Upper lobe of right lung (tissue), 1 donor: Measurements from ENCODE around the gene SCAP. TPM values are rescaled to one million over a fixed set of nuclear protein-coding genes. Genes with fewer than 3 reads are reported as not detected.

Source experiments
- ATAC-seq: fragments of 200-7000 bp; cut with Tn5 transposase; one replicate; pipeline ENCODE4 v1.9.1; 2020; ENCODE audit warnings: mild to moderate bottlenecking, moderate library complexity
- DNase-seq: peaks from one replicate; pipeline ENCODE4 v3.0.0-alpha.2; 2020
- H3K27ac ChIP-seq: fragments of 200-600 bp; one replicate; pipeline ENCODE4 v1.8.0; 2022
- H3K27me3 ChIP-seq: fragments of 200-600 bp; one replicate; pipeline ENCODE4 v1.8.0; 2022; ENCODE audit warnings: mild to moderate bottlenecking
- H3K36me3 ChIP-seq: fragments of 200-600 bp; one replicate; pipeline ENCODE4 v1.8.0; 2022
- H3K4me1 ChIP-seq: fragments of 200-600 bp; one replicate; pipeline ENCODE4 v1.8.0; 2022
- H3K4me3 ChIP-seq: fragments of 200-600 bp; one replicate; pipeline ENCODE4 v1.8.0; 2022; ENCODE audit warnings: mild to moderate bottlenecking
- H3K9me3 ChIP-seq: fragments of 200-600 bp; one replicate; pipeline ENCODE4 v1.8.0; 2022
- intact Hi-C: fragments of 100-400 bp; cut with DNase I; formaldehyde crosslinking; loops from one replicate; pipeline ENCODE4 v1.11.0; 2022
- total RNA-seq: library from RNA; stranded (reverse); fragmentation: NEBNext Ultra II Directional; extraction: Animal tissue kit (Norgen Biotek cat#: 25700); gene quantifications from one replicate; pipeline ENCODE4 v1.2.1, GENCODE V29; 2021
- TF ChIP-seq, protein P1 (sequence below): fragments of 200-600 bp; IDR thresholded peaks from one replicate; pipeline ENCODE4 v1.8.0; 2022; ENCODE audit warnings: antibody characterized with exemption
- donor health status: DM: no; HTN: yes; CAD: no; lungs with severe emphysema.

Gene SCAP
- total RNA-seq, 1 donor from 2014 or later, result 66.5 TPM

DNA sequence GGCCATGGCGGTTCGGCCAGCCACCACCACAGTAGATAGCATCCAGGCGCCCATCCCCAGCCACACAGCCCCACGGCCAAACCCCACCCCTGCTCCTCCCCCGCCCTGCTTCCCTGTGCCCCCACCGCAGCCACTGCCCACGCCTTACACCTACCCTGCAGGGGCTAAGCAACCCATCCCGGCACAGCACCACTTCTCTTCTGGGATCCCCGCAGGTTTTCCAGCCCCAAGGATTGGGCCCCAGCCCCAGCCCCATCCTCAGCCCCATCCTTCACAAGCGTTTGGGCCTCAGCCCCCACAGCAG, 65.4 kb downstream of the SCAP start:
- intact Hi-C loops, result no loop called here
- no peak for DNase-seq
- Histone ChIP-seq H3K36me3 (peaks cover 91% of the 10 kb centered on the region), H3K9me3 (no peaks in the 10 kb centered on the region), H3K27ac (no peak overlapping the region), H3K4me1 (no peaks in the 10 kb centered on the region), H3K4me3 (no peak overlapping the region), H3K27me3 (no peaks in the 10 kb centered on the region)
- ATAC-seq, result no peak
- TF ChIP-seq, protein P1, sequence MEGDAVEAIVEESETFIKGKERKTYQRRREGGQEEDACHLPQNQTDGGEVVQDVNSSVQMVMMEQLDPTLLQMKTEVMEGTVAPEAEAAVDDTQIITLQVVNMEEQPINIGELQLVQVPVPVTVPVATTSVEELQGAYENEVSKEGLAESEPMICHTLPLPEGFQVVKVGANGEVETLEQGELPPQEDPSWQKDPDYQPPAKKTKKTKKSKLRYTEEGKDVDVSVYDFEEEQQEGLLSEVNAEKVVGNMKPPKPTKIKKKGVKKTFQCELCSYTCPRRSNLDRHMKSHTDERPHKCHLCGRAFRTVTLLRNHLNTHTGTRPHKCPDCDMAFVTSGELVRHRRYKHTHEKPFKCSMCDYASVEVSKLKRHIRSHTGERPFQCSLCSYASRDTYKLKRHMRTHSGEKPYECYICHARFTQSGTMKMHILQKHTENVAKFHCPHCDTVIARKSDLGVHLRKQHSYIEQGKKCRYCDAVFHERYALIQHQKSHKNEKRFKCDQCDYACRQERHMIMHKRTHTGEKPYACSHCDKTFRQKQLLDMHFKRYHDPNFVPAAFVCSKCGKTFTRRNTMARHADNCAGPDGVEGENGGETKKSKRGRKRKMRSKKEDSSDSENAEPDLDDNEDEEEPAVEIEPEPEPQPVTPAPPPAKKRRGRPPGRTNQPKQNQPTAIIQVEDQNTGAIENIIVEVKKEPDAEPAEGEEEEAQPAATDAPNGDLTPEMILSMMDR, result no peak

DNA sequence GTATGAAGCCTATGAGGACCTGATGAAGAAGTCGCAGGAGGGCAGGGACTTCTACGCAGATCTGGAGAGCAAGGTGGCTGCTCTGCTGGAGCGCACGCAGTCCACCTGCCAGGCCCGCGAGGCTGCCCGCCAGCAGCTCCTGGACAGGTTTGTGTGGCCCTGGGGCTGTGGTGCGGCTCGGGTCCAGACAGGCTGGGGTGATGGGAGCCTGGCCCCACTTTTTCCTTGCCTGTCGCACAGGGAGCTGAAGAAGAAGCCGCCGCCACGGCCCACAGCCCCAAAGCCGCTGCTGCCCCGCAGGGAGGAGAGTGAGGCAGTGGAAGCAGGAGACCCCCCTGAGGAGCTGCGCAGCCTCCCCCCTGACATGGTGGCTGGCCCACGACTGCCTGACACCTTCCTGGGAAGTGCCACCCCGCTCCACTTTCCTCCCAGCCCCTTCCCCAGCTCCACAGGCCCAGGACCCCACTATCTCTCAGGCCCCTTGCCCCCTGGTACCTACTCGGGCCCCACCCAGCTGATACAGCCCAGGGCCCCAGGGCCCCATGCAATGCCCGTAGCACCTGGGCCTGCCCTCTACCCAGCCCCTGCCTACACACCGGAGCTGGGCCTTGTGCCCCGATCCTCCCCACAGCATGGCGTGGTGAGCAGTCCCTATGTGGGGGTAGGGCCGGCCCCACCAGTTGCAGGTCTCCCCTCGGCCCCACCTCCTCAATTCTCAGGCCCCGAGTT, 65.9 kb downstream of the SCAP start:
- H3K27ac ChIP-seq, result no peak overlapping the region
- no peaks in the 10 kb centered on the region for H3K9me3 ChIP-seq
- TF ChIP-seq, protein P1, result no peak
- peaks cover 4% of the 10 kb centered on the region for H3K4me1 ChIP-seq
- no peak for DNase-seq
- intact Hi-C loops, result no loop called here
- H3K4me3 ChIP-seq, result no peak overlapping the region
- H3K36me3 ChIP-seq, result peaks cover 86% of the 10 kb centered on the region
- H3K27me3 ChIP-seq, result no peaks in the 10 kb centered on the region
- no peak for ATAC-seq

DNA sequence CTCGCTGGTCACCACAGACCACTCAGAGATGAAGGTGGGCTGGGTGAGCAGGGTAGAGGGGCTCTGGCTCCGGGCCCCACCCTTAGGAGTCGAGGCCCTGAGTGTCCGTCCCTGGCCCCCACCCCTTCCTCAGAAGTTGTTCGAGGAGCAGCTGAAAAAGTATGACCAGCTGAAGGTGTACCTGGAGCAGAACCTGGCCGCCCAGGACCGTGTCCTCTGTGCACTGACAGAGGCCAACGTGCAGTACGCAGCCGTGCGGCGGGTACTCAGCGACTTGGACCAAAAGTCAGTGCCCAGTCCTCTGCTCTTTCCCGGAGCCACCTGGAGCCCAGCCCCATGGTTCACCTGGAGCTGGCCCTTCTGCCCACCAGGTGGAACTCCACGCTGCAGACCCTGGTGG, 66.5 kb downstream of the SCAP start:
- Histone ChIP-seq H3K36me3 (peaks cover 81% of the 10 kb centered on the region), H3K27ac (no peak overlapping the region), H3K27me3 (no peaks in the 10 kb centered on the region), H3K4me1 (peaks cover 9% of the 10 kb centered on the region), H3K4me3 (no peak overlapping the region), H3K9me3 (no peaks in the 10 kb centered on the region)
- intact Hi-C loops, result no loop called here
- ATAC-seq, result no peak
- TF ChIP-seq, protein P1, result no peak
- DNase-seq, result no peak

DNA sequence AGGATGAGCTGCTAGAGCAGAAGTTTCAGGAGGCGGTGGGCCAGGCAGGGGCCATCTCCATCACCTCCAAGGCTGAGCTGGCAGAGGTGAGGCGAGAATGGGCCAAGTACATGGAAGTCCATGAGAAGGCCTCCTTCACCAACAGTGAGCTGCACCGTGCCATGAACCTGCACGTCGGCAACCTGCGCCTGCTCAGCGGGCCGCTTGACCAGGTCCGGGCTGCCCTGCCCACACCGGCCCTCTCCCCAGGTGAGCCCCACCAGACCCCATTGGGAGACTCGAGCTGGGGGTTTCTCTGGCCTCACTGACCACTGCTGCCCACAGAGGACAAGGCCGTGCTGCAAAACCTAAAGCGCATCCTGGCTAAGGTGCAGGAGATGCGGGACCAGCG, 66.9 kb downstream of the SCAP start:
- DNase-seq, result no peak
- Histone ChIP-seq H3K27me3 (no peaks in the 10 kb centered on the region), H3K9me3 (no peaks in the 10 kb centered on the region), H3K27ac (no peak overlapping the region), H3K4me3 (no peak overlapping the region), H3K36me3 (peaks cover 81% of the 10 kb centered on the region), H3K4me1 (peaks cover 11% of the 10 kb centered on the region)
- ATAC-seq, result no peak
- intact Hi-C loops, result no loop called here
- TF ChIP-seq, protein P1, result no peak

DNA sequence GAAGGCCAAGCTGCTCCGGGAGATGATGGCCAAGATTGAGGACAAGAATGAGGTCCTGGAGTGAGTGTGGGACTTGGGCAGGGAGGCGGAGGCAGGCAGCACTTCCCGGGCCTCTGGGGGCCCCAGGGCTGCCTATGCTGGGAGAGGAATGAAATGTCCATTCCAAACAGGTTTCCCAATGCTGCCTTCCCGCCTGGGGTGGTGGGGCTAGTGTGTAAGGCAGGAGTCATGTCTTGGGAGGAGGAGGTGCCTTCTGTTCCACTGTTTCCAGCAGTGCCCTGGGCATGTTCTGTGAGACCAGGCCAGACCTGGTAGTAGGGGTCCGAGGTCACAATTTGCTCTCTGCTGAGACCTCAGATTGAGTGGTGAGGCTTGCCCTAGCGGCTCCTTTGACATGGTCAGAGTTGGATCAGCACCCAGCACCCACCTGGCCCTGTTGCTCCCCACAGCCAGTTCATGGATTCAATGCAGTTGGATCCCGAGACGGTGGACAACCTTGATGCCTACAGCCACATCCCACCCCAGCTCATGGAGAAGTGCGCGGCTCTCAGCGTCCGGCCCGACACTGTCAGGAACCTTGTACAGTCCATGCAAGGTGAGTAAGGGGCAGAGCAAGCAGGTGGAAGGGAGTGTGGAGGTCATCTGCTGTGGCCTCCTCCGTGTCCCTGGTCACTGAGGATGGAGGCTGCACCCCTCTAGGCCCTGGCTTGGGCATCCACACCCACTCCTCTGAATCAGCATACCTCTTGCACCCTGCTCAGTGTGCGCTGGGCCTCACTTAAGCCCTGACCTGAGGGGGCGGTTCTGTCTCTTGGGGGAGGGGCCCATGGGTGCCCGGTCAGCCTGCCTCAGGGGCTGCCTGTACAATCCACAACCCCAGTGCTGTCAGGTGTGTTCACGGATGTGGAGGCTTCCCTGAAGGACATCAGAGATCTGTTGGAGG, 67.6 kb downstream of the SCAP start:
- Histone ChIP-seq H3K4me1 (peaks cover 11% of the 10 kb centered on the region), H3K36me3 (peaks cover 81% of the 10 kb centered on the region), H3K27ac (no peak overlapping the region), H3K4me3 (no peak overlapping the region), H3K27me3 (no peaks in the 10 kb centered on the region), H3K9me3 (no peaks in the 10 kb centered on the region)
- TF ChIP-seq, protein P1, result no peak
- intact Hi-C loops, result no loop called here
- ATAC-seq (no peak), DNase-seq (no peak)
